NB4 (cell line): ENCODE results near the gene GMDS.
A peak's percentile ranks its signal among the peaks of the same experiment; 100 is the strongest.

Experiments
- DNase-seq: peaks from one replicate; pipeline ENCODE4 v3.0.0; 2010; ENCODE audit warnings: low read depth
- H3K4me3 ChIP-seq: one replicate; pipeline ENCODE4 v1.5.1; 2011; ENCODE audit warnings: mild to moderate bottlenecking, low read depth, low read length, moderate library complexity
- CTCF ChIP-seq: IDR thresholded peaks from one replicate; pipeline ENCODE4 v1.5.1; 2012; ENCODE audit warnings: low read depth, low read length
- MAX ChIP-seq: IDR thresholded peaks from 2 replicates; pipeline ENCODE4 v1.6.1; 2011; ENCODE audit warnings: low read depth, low read length
- MYC ChIP-seq: IDR thresholded peaks from 2 replicates; pipeline ENCODE4 v1.6.1; 2011; ENCODE audit warnings: low read depth, low read length
- POLR2A ChIP-seq: IDR thresholded peaks from 2 replicates; pipeline ENCODE4 v1.6.1; 2011; ENCODE audit warnings: mild to moderate bottlenecking; ENCODE audit not compliant: insufficient read length; ENCODE audit errors: extremely low read depth

Gene GMDS

GRCh38 chr6:2221726-2222274, 23.6 kb downstream of the GMDS start:
- no peak for DNase-seq
- H3K4me3 ChIP-seq = no peak overlapping the region
- no peak for TF ChIP-seq MAX
- no peak for TF ChIP-seq POLR2A
- TF ChIP-seq MYC = no peak
- no peak for TF ChIP-seq CTCF

GRCh38 chr6:2220154-2220553, 25.3 kb downstream of the GMDS start:
- no peak for DNase-seq
- no peak overlapping the region for H3K4me3 ChIP-seq
- TF ChIP-seq MYC = no peak
- no peak for TF ChIP-seq CTCF
- TF ChIP-seq MAX = no peak
- TF ChIP-seq POLR2A = no peak

GRCh38 chr6:2218866-2219265, 26.5 kb downstream of the GMDS start:
- no peak for TF ChIP-seq MYC
- no peak for TF ChIP-seq CTCF
- TF ChIP-seq MAX = no peak
- TF ChIP-seq POLR2A = no peak
- no peak overlapping the region for H3K4me3 ChIP-seq
- no peak for DNase-seq

- no peak overlapping the region for H3K4me3 ChIP-seq
- no peak for TF ChIP-seq POLR2A
- TF ChIP-seq MAX = no peak
- no peak for DNase-seq
Observed at GRCh38 chr6:2216794-2217383, 28.5 kb downstream of the GMDS start.

- TF ChIP-seq MAX = 0 out of 2 replicates have a peak, but pooled peaks have one; percentile 32
- TF ChIP-seq POLR2A = no peak
- peak; percentile 85 for DNase-seq
- H3K4me3 ChIP-seq = no peak overlapping the region
Observed at GRCh38 chr6:2215342-2215741, 30.1 kb downstream of the GMDS start.

- no peak for DNase-seq
- H3K4me3 ChIP-seq = no peak overlapping the region
- TF ChIP-seq POLR2A (no peak), MAX (no peak), MYC (no peak), CTCF (no peak)
Observed at GRCh38 chr6:2213086-2213485, 32.3 kb downstream of the GMDS start.
